ENCODE measurements around the gene IFI27.

- TF ChIP-seq POLR2A (IDR thresholded peaks at IDR 0.05; ENCODE audit: low read length) (no peak), GATA1 (IDR thresholded peaks at IDR 0.05; ENCODE audit: low read depth, low read length) (no peak)
Measured at GRCh38 chr14:94109915-94110250, 653 bp upstream of the IFI27 start.

Measured in erythroblast (primary cell).